Lower lobe of right lung (tissue), 2 donors: ENCODE data around the gene ANAPC10. TPM values are rescaled to one million over a fixed set of nuclear protein-coding genes. Genes with fewer than 3 reads are reported as not detected.

Experiments used
- ATAC-seq, 2 donors: fragments of 200-7000 bp; cut with Tn5 transposase; one replicate each; pipeline ENCODE4 v1.9.1; 2020 to 2022; ENCODE audit warnings: mild to moderate bottlenecking in 2 of 2, moderate library complexity in 2 of 2
- DNase-seq: peaks from one replicate; pipeline ENCODE4 v3.0.0-alpha.2; 2020
- H3K27ac ChIP-seq: fragments of 200-600 bp; one replicate; pipeline ENCODE4 v1.8.0; 2022
- H3K27me3 ChIP-seq: fragments of 200-600 bp; one replicate; pipeline ENCODE4 v1.8.0; 2022; ENCODE audit warnings: low read depth
- H3K36me3 ChIP-seq: fragments of 200-600 bp; one replicate; pipeline ENCODE4 v1.8.0; 2022; ENCODE audit warnings: mild to moderate bottlenecking
- H3K4me1 ChIP-seq: fragments of 200-600 bp; one replicate; pipeline ENCODE4 v1.8.0; 2022
- H3K4me3 ChIP-seq: fragments of 200-600 bp; one replicate; pipeline ENCODE4 v1.8.0; 2022; ENCODE audit warnings: mild to moderate bottlenecking
- H3K9me3 ChIP-seq: fragments of 200-600 bp; one replicate; pipeline ENCODE4 v1.8.0; 2022
- intact Hi-C: fragments of 100-400 bp; cut with DNase I; formaldehyde crosslinking; loops from one replicate; pipeline ENCODE4 v1.11.0; 2022
- total RNA-seq: library from RNA; stranded (reverse); fragmentation: NEBNext Ultra II Directional; extraction: Animal tissue kit (Norgen Biotek cat#: 25700); gene quantifications from one replicate; pipeline ENCODE4 v1.2.1, GENCODE V29; 2021
- TF ChIP-seq, protein P1 (sequence below): fragments of 200-600 bp; IDR thresholded peaks from one replicate; pipeline ENCODE4 v1.8.0; 2022; ENCODE audit warnings: antibody characterized with exemption, mild to moderate bottlenecking
- donor health status: DM: no; HTN: yes; CAD: no; lungs with severe emphysema.

ANAPC10 gene
- total RNA-seq, 1 donor from 2014 or later = 20.5 TPM

DNA sequence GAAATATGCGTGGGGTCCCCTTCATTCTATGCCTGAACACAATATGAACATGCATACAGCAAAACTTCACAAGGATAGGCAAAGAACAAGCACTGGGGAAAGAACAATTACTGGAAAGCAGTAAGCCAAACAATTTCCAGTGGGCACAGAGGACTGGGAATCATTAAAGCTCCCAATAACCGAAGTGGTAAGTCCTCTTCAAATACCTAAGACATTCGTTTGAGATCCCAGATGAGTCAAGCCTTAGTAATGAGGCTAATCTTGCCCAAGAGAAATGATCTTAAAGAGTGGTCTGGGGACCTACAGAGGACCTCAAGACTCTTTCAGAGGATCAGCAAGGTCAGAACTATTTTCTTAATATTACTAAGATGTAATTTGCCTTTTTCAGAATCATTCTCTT is 28.6 kb downstream of the ANAPC10 start:
- no peak for ATAC-seq
- intact Hi-C loops = no loop called here
- Histone ChIP-seq H3K36me3 (no peaks in the 10 kb centered on the region), H3K9me3 (no peaks in the 10 kb centered on the region), H3K27me3 (no peaks in the 10 kb centered on the region), H3K27ac (no peak overlapping the region), H3K4me1 (no peaks in the 10 kb centered on the region), H3K4me3 (no peak overlapping the region)
- TF ChIP-seq, protein P1, sequence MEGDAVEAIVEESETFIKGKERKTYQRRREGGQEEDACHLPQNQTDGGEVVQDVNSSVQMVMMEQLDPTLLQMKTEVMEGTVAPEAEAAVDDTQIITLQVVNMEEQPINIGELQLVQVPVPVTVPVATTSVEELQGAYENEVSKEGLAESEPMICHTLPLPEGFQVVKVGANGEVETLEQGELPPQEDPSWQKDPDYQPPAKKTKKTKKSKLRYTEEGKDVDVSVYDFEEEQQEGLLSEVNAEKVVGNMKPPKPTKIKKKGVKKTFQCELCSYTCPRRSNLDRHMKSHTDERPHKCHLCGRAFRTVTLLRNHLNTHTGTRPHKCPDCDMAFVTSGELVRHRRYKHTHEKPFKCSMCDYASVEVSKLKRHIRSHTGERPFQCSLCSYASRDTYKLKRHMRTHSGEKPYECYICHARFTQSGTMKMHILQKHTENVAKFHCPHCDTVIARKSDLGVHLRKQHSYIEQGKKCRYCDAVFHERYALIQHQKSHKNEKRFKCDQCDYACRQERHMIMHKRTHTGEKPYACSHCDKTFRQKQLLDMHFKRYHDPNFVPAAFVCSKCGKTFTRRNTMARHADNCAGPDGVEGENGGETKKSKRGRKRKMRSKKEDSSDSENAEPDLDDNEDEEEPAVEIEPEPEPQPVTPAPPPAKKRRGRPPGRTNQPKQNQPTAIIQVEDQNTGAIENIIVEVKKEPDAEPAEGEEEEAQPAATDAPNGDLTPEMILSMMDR = no peak
- no peak for DNase-seq

DNA sequence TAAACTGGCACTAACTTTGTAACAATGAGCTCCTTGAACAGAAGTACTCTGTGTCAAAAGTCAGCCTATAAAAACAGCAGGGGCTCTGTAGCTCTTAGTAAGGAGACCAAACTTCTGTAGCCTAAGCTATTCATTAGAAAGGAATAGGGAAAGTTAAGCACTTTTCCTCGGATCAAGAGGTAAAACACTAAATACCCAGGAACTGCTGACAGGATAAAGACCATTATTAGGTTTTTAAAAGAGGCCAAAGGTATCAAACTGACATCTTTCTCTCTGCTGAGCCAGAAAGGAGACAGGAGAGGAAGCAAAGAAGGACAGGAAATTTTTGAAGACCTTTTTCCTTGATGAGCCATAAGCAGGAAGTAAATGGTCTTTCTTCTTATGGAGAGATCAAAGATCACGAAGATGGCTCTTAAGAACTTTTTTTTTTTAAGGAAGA is 31.9 kb downstream of the ANAPC10 start:
- no peaks in the 10 kb centered on the region for H3K9me3 ChIP-seq
- no peak for DNase-seq
- H3K27ac ChIP-seq = no peak overlapping the region
- intact Hi-C loops = no loop called here
- H3K36me3 ChIP-seq = no peaks in the 10 kb centered on the region
- H3K4me3 ChIP-seq = no peak overlapping the region
- H3K4me1 ChIP-seq = no peaks in the 10 kb centered on the region
- H3K27me3 ChIP-seq = no peaks in the 10 kb centered on the region
- TF ChIP-seq, protein P1 = no peak
- ATAC-seq = no peak

DNA sequence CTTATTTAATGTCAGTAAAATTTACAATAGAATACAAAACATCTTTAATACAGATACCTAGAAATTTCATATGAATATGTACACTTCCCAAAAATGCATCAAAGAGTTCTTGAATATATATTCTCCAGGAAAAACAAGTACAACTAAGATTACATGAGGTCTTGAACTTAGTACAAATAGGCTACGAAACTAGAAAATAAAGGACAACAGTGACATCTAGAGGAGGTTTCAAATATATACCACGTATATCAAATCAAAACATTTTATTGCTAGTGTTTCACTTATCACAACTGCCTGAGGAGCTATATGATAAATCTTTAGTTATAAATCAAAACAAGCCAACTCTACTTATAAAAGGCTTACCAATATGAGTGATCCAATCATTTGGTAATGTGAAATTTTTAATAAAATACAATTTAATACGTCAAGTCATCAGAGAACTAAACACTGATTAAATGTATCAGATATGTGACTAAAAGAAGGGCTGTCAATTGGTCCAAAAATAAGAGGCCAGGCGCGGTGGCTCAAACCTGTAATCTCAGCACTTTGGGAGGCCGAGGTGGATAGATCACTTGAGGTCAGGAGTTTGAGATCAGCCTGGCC is 36.6 kb downstream of the ANAPC10 start:
- H3K27me3 ChIP-seq = no peaks in the 10 kb centered on the region
- no peak overlapping the region for H3K4me3 ChIP-seq
- ATAC-seq (peak; percentile 56 to 57), DNase-seq (no peak)
- H3K9me3 ChIP-seq = no peaks in the 10 kb centered on the region
- H3K36me3 ChIP-seq = no peaks in the 10 kb centered on the region
- intact Hi-C loops = no loop called here
- TF ChIP-seq, protein P1 = peak; percentile 40
- no peaks in the 10 kb centered on the region for H3K4me1 ChIP-seq
- H3K27ac ChIP-seq = no peak overlapping the region

DNA sequence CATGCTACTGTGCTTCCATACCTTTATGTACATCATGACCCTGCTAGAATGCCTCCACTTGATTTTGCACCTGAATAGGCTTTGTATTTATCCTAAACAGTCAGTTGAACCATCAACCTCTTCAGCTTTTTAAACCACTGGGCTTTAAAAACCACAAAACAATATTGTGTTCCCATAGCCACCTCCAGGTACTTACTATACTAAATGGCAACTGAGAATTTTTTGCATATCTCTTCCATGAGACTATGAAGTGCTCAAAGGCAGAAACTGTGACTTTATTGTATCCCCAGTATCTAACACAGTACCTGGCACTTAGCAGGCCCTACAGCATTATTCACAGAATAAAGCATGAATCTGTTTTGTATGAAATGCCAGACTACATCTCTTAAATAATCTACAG is 39.7 kb downstream of the ANAPC10 start:
- no peaks in the 10 kb centered on the region for H3K4me1 ChIP-seq
- TF ChIP-seq, protein P1 = no peak
- H3K9me3 ChIP-seq = no peaks in the 10 kb centered on the region
- intact Hi-C loops = no loop called here
- H3K4me3 ChIP-seq = no peak overlapping the region
- ATAC-seq (no peak), DNase-seq (no peak)
- no peak overlapping the region for H3K27ac ChIP-seq
- no peaks in the 10 kb centered on the region for H3K27me3 ChIP-seq
- H3K36me3 ChIP-seq = no peaks in the 10 kb centered on the region

DNA sequence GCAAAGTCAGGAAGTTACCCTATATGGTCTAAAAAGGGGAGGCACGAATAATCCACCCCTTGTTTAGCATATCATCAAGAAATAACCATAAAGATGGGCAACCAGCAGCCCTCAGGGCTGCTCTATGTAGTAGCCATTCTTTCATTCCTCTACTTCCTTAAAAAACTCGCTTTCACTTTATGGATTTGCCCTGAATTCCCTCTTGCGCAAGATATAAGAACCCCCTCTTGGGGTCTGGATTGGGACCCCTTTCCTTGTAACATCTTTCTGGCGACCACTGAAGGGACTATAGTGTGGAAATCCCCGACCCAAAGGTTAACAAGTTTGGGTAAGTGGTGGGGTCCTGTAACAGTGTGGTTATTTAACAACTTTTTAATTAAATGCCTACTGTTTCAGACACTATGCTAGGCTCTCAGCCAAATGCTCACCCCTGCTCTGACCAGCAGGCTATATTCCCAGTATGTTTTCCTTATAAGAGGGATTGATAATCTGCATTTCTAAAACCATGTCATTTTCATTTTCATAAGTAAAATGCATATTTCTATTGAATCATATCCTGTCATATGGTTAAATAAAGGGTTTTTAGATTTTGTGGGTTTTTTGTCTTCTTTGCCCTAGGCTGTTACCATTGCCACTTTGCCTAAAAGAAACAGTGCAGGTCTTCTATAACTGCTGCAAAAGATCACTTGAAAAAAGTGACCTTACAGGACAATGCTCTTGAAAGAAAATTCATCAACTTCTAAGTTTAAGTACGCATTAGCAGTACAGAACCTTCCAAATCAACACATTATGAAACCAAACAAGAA is 41.5 kb downstream of the ANAPC10 start:
- Histone ChIP-seq H3K4me3 (no peak overlapping the region), H3K36me3 (no peaks in the 10 kb centered on the region), H3K4me1 (no peaks in the 10 kb centered on the region), H3K9me3 (no peaks in the 10 kb centered on the region), H3K27ac (no peak overlapping the region), H3K27me3 (no peaks in the 10 kb centered on the region)
- DNase-seq (no peak), ATAC-seq (no peak)
- TF ChIP-seq, protein P1 = no peak
- intact Hi-C loops = no loop called here
